Esophagus muscularis mucosa (tissue), 4 donors: ENCODE results near the gene CALD1.

Experiments
- EP300 ChIP-seq: sonication (generic); formaldehyde crosslinking; IDR thresholded peaks from one replicate; pipeline ENCODE4 v1.6.1; 2017; ENCODE audit warnings: antibody characterized with exemption
- POLR2A ChIP-seq: fragments of 450-650 bp; IDR thresholded peaks from one replicate; pipeline ENCODE4 v1.6.1; 2017; ENCODE audit warnings: antibody characterized with exemption, moderate library complexity, mild to moderate bottlenecking, low read depth
- POLR2AphosphoS5 ChIP-seq, 2 donors: sonication (generic); formaldehyde crosslinking; IDR thresholded peaks; one replicate each; pipeline ENCODE4 v1.6.1; 2017; ENCODE audit warnings: antibody characterized with exemption in 2 of 2
- TF ChIP-seq, protein P1 (sequence below), 3 experiments: fragments of 200-600 bp in 2 of 3; fragments of 450-650 bp in 1 of 3; sonication (generic) in 2 of 3; IDR thresholded peaks; one replicate each; pipeline ENCODE4 v1.5.1; 2017 to 2019; ENCODE audit warnings: antibody characterized with exemption in 3 of 3, mild to moderate bottlenecking in 2 of 3, moderate library complexity in 1 of 3

DNA sequence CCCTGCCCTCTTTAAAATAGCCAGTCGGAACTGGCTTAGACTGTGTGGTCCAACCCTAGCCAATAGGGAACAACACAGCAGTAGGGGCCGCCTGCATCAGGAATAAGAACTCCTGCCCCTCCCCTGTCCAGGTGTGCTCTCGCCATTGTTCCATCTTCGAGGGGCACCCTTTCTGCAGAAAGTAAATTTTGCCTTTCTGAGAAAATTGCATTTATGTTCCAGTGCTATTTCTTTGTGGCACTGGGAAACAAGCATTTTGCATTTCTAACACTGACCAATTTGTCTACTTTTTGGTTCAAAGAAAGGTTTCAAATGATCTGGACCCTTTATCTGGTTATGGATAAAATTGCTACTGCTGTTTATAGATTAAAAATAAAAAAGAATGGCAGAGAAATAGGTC is 116.6 kb downstream of the CALD1 start:
- TF ChIP-seq, protein P1, sequence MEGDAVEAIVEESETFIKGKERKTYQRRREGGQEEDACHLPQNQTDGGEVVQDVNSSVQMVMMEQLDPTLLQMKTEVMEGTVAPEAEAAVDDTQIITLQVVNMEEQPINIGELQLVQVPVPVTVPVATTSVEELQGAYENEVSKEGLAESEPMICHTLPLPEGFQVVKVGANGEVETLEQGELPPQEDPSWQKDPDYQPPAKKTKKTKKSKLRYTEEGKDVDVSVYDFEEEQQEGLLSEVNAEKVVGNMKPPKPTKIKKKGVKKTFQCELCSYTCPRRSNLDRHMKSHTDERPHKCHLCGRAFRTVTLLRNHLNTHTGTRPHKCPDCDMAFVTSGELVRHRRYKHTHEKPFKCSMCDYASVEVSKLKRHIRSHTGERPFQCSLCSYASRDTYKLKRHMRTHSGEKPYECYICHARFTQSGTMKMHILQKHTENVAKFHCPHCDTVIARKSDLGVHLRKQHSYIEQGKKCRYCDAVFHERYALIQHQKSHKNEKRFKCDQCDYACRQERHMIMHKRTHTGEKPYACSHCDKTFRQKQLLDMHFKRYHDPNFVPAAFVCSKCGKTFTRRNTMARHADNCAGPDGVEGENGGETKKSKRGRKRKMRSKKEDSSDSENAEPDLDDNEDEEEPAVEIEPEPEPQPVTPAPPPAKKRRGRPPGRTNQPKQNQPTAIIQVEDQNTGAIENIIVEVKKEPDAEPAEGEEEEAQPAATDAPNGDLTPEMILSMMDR (IDR thresholded peaks at IDR 0.05) = no peak
- TF ChIP-seq POLR2A (no peak), POLR2AphosphoS5 (IDR thresholded peaks at IDR 0.05) (no peak), EP300 (no peak)
